Progenitor cell of endocrine pancreas (in vitro differentiated cells): Measurements from ENCODE around the gene IRX6. TPM values are rescaled to one million over a fixed set of nuclear protein-coding genes. Genes with fewer than 3 reads are reported as not detected.

Experiments
- DNase-seq: peaks from one replicate; pipeline ENCODE4 v3.0.0; 2021; ENCODE audit warnings: low spot score; ENCODE audit not compliant: unreplicated experiment
- H3K27ac Mint-ChIP-seq: 2 replicates; pipeline ENCODE4 v1.8.0; 2021; ENCODE audit warnings: mild to moderate bottlenecking, moderate library complexity, mixed read lengths
- H3K27me3 Mint-ChIP-seq: 2 replicates; pipeline ENCODE4 v1.8.0; 2021; ENCODE audit warnings: mixed read lengths
- H3K36me3 Mint-ChIP-seq: 2 replicates; pipeline ENCODE4 v1.8.0; 2022; ENCODE audit warnings: mixed read lengths; ENCODE audit not compliant: insufficient read depth
- H3K4me1 Mint-ChIP-seq: 2 replicates; pipeline ENCODE4 v1.8.0; 2021; ENCODE audit warnings: low read depth, mixed read lengths
- H3K4me3 Mint-ChIP-seq: 2 replicates; pipeline ENCODE4 v1.8.0; 2021; ENCODE audit warnings: low read depth, mild to moderate bottlenecking, moderate library complexity, mixed read lengths
- H3K9me3 Mint-ChIP-seq: 2 replicates; pipeline ENCODE4 v1.8.0; 2021; ENCODE audit warnings: low read depth, mixed read lengths
- total RNA-seq: library from RNA; stranded (reverse); gene quantifications from 2 replicates; pipeline ENCODE4 v1.2.1, GENCODE V29; 2021
- TF ChIP-seq, protein P1 (sequence below): fragments of 200-600 bp; sonication (generic); IDR thresholded peaks from one replicate; pipeline ENCODE4 v1.5.0; 2021; ENCODE audit warnings: antibody characterized with exemption, mild to moderate bottlenecking; ENCODE audit not compliant: unreplicated experiment

Gene IRX6
- total RNA-seq, 1 donor from 2014 or later = not detected

DNA sequence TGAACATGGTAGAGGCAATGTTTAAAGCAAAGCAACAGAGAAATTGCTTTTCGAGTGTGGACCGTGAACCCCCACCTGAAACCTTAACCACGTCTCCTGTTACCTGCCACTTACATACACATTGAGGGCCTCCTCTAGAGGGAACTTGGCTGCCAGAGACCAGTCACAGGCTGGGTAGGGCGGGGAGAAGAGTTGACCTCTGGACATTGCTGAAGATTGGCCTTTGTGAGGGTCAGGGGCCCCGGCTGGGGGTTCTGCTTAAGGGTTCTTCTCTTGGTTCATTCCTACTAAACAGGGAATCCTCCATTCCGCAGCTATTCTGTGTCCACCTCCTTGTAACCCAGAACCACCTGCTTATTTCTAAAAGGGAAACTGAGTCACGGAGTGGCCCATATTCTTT lies 53.8 kb downstream of the IRX6 start:
- H3K9me3 Mint-ChIP-seq = no peaks in the 10 kb centered on the region

DNA sequence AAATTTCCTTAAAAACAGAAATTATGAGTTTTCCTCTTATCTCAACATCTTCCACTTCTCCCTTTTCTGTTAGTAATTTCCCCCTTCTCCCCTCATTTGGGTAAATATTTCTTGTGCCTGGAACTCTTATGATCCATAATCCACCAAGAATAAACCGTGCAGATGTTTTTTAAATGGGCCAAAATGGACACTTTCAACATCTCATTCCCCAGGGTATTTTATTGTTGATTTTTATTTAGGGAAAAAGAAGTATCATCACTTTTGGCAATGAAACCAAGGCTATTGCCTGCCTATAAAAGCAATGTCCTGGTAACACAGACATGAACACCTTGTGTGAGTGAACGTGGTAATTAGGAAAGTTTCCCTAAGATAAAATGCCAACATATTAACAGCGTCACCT lies 54.6 kb downstream of the IRX6 start:
- H3K4me3 Mint-ChIP-seq = no peak overlapping the region
- no peaks in the 10 kb centered on the region for H3K9me3 Mint-ChIP-seq
- H3K27me3 Mint-ChIP-seq = peaks cover 10% of the 10 kb centered on the region
- no peaks in the 10 kb centered on the region for H3K4me1 Mint-ChIP-seq
- no peak overlapping the region for H3K27ac Mint-ChIP-seq
- H3K36me3 Mint-ChIP-seq = no peaks in the 10 kb centered on the region
- DNase-seq = no peak
- TF ChIP-seq, protein P1, sequence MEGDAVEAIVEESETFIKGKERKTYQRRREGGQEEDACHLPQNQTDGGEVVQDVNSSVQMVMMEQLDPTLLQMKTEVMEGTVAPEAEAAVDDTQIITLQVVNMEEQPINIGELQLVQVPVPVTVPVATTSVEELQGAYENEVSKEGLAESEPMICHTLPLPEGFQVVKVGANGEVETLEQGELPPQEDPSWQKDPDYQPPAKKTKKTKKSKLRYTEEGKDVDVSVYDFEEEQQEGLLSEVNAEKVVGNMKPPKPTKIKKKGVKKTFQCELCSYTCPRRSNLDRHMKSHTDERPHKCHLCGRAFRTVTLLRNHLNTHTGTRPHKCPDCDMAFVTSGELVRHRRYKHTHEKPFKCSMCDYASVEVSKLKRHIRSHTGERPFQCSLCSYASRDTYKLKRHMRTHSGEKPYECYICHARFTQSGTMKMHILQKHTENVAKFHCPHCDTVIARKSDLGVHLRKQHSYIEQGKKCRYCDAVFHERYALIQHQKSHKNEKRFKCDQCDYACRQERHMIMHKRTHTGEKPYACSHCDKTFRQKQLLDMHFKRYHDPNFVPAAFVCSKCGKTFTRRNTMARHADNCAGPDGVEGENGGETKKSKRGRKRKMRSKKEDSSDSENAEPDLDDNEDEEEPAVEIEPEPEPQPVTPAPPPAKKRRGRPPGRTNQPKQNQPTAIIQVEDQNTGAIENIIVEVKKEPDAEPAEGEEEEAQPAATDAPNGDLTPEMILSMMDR = no peak

More for the DNA sequence above, 53.8 kb downstream of the IRX6 start:
- TF ChIP-seq, protein P1 = no peak
- H3K4me1 Mint-ChIP-seq = no peaks in the 10 kb centered on the region
- H3K4me3 Mint-ChIP-seq = no peak overlapping the region
- no peak for DNase-seq
- peaks cover 15% of the 10 kb centered on the region for H3K27me3 Mint-ChIP-seq
- no peaks in the 10 kb centered on the region for H3K36me3 Mint-ChIP-seq
- no peak overlapping the region for H3K27ac Mint-ChIP-seq

DNA sequence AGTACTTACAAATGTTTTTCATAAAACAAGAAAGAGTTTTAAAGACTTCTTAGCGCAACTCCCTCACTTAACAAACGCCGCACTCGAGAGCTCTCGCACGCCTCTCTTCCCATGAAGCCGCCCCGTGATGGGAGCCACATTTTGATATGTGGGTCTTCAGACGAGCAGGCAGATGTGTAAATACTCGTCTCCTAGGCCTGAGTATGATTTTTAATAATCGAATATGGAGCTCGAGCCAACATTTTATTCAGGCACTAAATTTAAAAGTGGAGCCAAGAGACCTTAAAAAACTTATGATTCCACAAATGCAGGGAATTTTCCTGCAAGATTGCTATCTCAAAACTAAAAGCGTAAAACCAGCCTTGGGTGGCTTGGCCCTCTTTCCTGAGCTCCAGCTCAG lies 55.4 kb downstream of the IRX6 start:
- TF ChIP-seq, protein P1 = no peak
- H3K27ac Mint-ChIP-seq = no peak overlapping the region
- no peaks in the 10 kb centered on the region for H3K9me3 Mint-ChIP-seq
- no peaks in the 10 kb centered on the region for H3K4me1 Mint-ChIP-seq
- peaks cover 12% of the 10 kb centered on the region for H3K27me3 Mint-ChIP-seq
- no peaks in the 10 kb centered on the region for H3K36me3 Mint-ChIP-seq
- no peak for DNase-seq
- no peak overlapping the region for H3K4me3 Mint-ChIP-seq

DNA sequence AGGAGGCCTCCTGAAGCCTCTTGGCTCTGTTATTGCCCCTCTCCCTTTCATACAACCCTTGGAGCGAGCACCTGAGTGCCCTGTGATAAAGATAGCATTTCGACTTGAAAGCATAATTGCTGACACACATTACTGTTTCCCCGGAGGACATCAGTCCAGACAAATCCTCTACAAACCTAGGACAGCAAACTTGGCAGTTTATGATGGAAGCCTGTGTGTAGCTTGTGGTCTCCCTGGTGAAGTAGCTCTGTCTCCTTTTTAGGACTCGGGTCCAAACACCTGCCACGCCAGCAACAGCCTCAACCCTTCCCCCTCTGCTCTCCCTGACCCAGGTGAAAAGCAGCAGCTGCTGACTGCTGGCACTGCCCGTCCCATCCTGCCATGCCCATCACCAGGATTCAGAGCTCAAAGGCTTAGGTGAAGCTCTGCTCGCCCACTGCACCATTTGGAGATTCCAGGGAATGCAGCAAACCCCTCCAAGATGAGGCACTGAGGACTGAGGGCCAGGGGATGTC lies 55.9 kb downstream of the IRX6 start:
- DNase-seq = no peak
- no peaks in the 10 kb centered on the region for H3K4me1 Mint-ChIP-seq
- H3K9me3 Mint-ChIP-seq = no peaks in the 10 kb centered on the region
- peaks cover 12% of the 10 kb centered on the region for H3K27me3 Mint-ChIP-seq
- H3K36me3 Mint-ChIP-seq = no peaks in the 10 kb centered on the region
- no peak overlapping the region for H3K27ac Mint-ChIP-seq
- no peak overlapping the region for H3K4me3 Mint-ChIP-seq
- TF ChIP-seq, protein P1 = no peak

Other genes with a start within 250 kb of the IRX6 start
- gene MMP2, start 155.0 kb downstream of the IRX6 start, total RNA-seq = 5.9 and 8.4 TPM in 2 replicates
- gene LPCAT2, start 184.9 kb downstream of the IRX6 start, total RNA-seq = 3.2 and 5.1 TPM in 2 replicates
- gene CAPNS2, start 242.5 kb downstream of the IRX6 start, total RNA-seq = not detected in 2 replicates